HG03066 (cell line): ENCODE measurements around the gene CDC42EP3.

ENCODE experiments used
- ATAC-seq: cut with Tn5 transposase; IDR thresholded peaks from one replicate; pipeline ENCODE4 v1.9.1; 2021; ENCODE audit warnings: low read depth; ENCODE audit not compliant: unreplicated experiment

The CDC42EP3 gene

GRCh38 chr2:37656512-37657423 lies 14.7 kb downstream of the CDC42EP3 start:
- no peak for ATAC-seq

GRCh38 chr2:37654932-37655841 lies 16.3 kb downstream of the CDC42EP3 start:
- ATAC-seq = peak; percentile 85

- no peak for ATAC-seq
Measured at GRCh38 chr2:37654419-37654818, 17.0 kb downstream of the CDC42EP3 start.

GRCh38 chr2:37653805-37654378 lies 17.6 kb downstream of the CDC42EP3 start:
- ATAC-seq = peak; percentile 24

- no peak for ATAC-seq
Measured at GRCh38 chr2:37653093-37653492, 18.3 kb downstream of the CDC42EP3 start.

- no peak for ATAC-seq
Measured at GRCh38 chr2:37652199-37652640, 19.2 kb downstream of the CDC42EP3 start.

GRCh38 chr2:37650548-37651093 lies 20.8 kb downstream of the CDC42EP3 start:
- ATAC-seq = no peak

- ATAC-seq = no peak
Measured at GRCh38 chr2:37649518-37649917, 21.9 kb downstream of the CDC42EP3 start.

- no peak for ATAC-seq
Measured at GRCh38 chr2:37648331-37649011, 23.0 kb downstream of the CDC42EP3 start.

- ATAC-seq = no peak
Measured at GRCh38 chr2:37647971-37648330, 23.5 kb downstream of the CDC42EP3 start.

GRCh38 chr2:37645836-37646235 lies 25.6 kb downstream of the CDC42EP3 start:
- ATAC-seq = no peak

- ATAC-seq = no peak
Measured at GRCh38 chr2:37645362-37645761, 26.1 kb downstream of the CDC42EP3 start.

- ATAC-seq = no peak
Measured at GRCh38 chr2:37644191-37644590, 27.3 kb downstream of the CDC42EP3 start.

- no peak for ATAC-seq
Measured at GRCh38 chr2:37643730-37644078, 27.7 kb downstream of the CDC42EP3 start.

GRCh38 chr2:37642907-37643729 lies 28.3 kb downstream of the CDC42EP3 start:
- no peak for ATAC-seq

- no peak for ATAC-seq
Measured at GRCh38 chr2:37641582-37642171, 29.8 kb downstream of the CDC42EP3 start.

GRCh38 chr2:37639631-37640030 lies 31.8 kb downstream of the CDC42EP3 start:
- ATAC-seq = no peak

- no peak for ATAC-seq
Measured at GRCh38 chr2:37638973-37639372, 32.5 kb downstream of the CDC42EP3 start.

- ATAC-seq = no peak
Measured at GRCh38 chr2:37637985-37638384, 33.5 kb downstream of the CDC42EP3 start.
